Measurements from ENCODE around the gene PNLIPRP3. TPM values are rescaled to one million over a fixed set of nuclear protein-coding genes. Genes with fewer than 3 reads are reported as not detected.

PNLIPRP3 gene
- total and polyA plus RNA-seq, 5 donors from 2014 or later: not detected

GRCh38 chr10:116452338-116452720 is 24.7 kb downstream of the PNLIPRP3 start:
- Histone ChIP-seq H3K27me3 (ENCODE audit: control insufficient read depth, insufficient read depth, low read length) (no peaks in the 10 kb centered on the region), H3K4me3 (ENCODE audit: low read depth, low read length) (no peak overlapping the region), H3K27ac (ENCODE audit: insufficient read depth, low read length, poor library complexity, severe bottlenecking) (no peak overlapping the region), H3K4me1 (ENCODE audit: control insufficient read depth, insufficient read depth, low read length, poor library complexity, severe bottlenecking) (no peaks in the 10 kb centered on the region), H3K9me3 (ENCODE audit: control insufficient read depth in 2 of 2, low read length in 2 of 2) (no peaks in the 10 kb centered on the region), H3K36me3 (ENCODE audit: control insufficient read depth, insufficient read depth, low read length) (no peaks in the 10 kb centered on the region)
- Mint-ChIP-seq H3K4me3 (no peak overlapping the region), H3K4me1 (no peaks in the 10 kb centered on the region), H3K9me3 (peaks cover 0 to 7% (median 2%) of the 10 kb centered on the region in 7 donors), H3K27me3 (peaks cover under 1% of the 10 kb centered on the region), H3K36me3 (no peaks in the 10 kb centered on the region), H3K27ac (no peak overlapping the region)
- ATAC-seq (ENCODE audit: low read depth in 2 of 2) (no peak), DNase-seq (no peak)

GRCh38 chr10:116457488-116457887 is 29.8 kb downstream of the PNLIPRP3 start:
- no peak for ATAC-seq (ENCODE audit: low read depth in 2 of 2)
- Mint-ChIP-seq H3K27me3 (no peaks in the 10 kb centered on the region), H3K4me1 (no peaks in the 10 kb centered on the region), H3K9me3 (peaks cover 0 to 3% (median 0%) of the 10 kb centered on the region in 7 donors), H3K27ac (no peak overlapping the region), H3K4me3 (no peak overlapping the region), H3K36me3 (no peaks in the 10 kb centered on the region)
- H3K4me1 ChIP-seq (ENCODE audit: control insufficient read depth, insufficient read depth, low read length, poor library complexity, severe bottlenecking): no peaks in the 10 kb centered on the region
- DNase-seq: no peak
- no peaks in the 10 kb centered on the region for H3K36me3 ChIP-seq (ENCODE audit: control insufficient read depth, insufficient read depth, low read length)
- no peak overlapping the region for H3K4me3 ChIP-seq (ENCODE audit: low read depth, low read length)
- H3K27me3 ChIP-seq (ENCODE audit: control insufficient read depth, insufficient read depth, low read length): no peaks in the 10 kb centered on the region
- no peaks in the 10 kb centered on the region for H3K9me3 ChIP-seq (ENCODE audit: control insufficient read depth in 2 of 2, low read length in 2 of 2)
- no peak overlapping the region for H3K27ac ChIP-seq (ENCODE audit: insufficient read depth, low read length, poor library complexity, severe bottlenecking)

GRCh38 chr10:116460219-116460618 is 32.6 kb downstream of the PNLIPRP3 start:
- ATAC-seq (ENCODE audit: low read depth in 2 of 2) (no peak), DNase-seq (no peak)
- Mint-ChIP-seq H3K36me3 (no peaks in the 10 kb centered on the region), H3K4me1 (no peaks in the 10 kb centered on the region), H3K27ac (no peak overlapping the region), H3K27me3 (no peaks in the 10 kb centered on the region), H3K9me3 (peaks cover 0 to 3% (median 0%) of the 10 kb centered on the region in 7 donors), H3K4me3 (no peak overlapping the region)
- Histone ChIP-seq H3K4me1 (ENCODE audit: control insufficient read depth, insufficient read depth, low read length, poor library complexity, severe bottlenecking) (no peaks in the 10 kb centered on the region), H3K27ac (ENCODE audit: insufficient read depth, low read length, poor library complexity, severe bottlenecking) (no peak overlapping the region), H3K27me3 (ENCODE audit: control insufficient read depth, insufficient read depth, low read length) (no peaks in the 10 kb centered on the region), H3K4me3 (ENCODE audit: low read depth, low read length) (no peak overlapping the region), H3K36me3 (ENCODE audit: control insufficient read depth, insufficient read depth, low read length) (no peaks in the 10 kb centered on the region), H3K9me3 (ENCODE audit: control insufficient read depth in 2 of 2, low read length in 2 of 2) (no peaks in the 10 kb centered on the region)

- ATAC-seq (ENCODE audit: low read depth in 2 of 2): no peak
- Histone ChIP-seq H3K27ac (ENCODE audit: insufficient read depth, low read length, poor library complexity, severe bottlenecking) (no peak overlapping the region), H3K36me3 (ENCODE audit: control insufficient read depth, insufficient read depth, low read length) (no peaks in the 10 kb centered on the region), H3K4me1 (ENCODE audit: control insufficient read depth, insufficient read depth, low read length, poor library complexity, severe bottlenecking) (no peaks in the 10 kb centered on the region), H3K9me3 (ENCODE audit: control insufficient read depth in 2 of 2, low read length in 2 of 2) (no peaks in the 10 kb centered on the region), H3K27me3 (ENCODE audit: control insufficient read depth, insufficient read depth, low read length) (no peaks in the 10 kb centered on the region), H3K4me3 (ENCODE audit: low read depth, low read length) (no peak overlapping the region)
- H3K27ac Mint-ChIP-seq: no peak overlapping the region
- no peaks in the 10 kb centered on the region for H3K27me3 Mint-ChIP-seq
- no peak for DNase-seq
- H3K9me3 Mint-ChIP-seq: peaks cover 0 to 3% (median 0%) of the 10 kb centered on the region in 7 donors
- no peaks in the 10 kb centered on the region for H3K36me3 Mint-ChIP-seq
- no peaks in the 10 kb centered on the region for H3K4me1 Mint-ChIP-seq
- H3K4me3 Mint-ChIP-seq: no peak overlapping the region
Observed at GRCh38 chr10:116461680-116462079, 34.0 kb downstream of the PNLIPRP3 start.

- Mint-ChIP-seq H3K4me3 (no peak overlapping the region), H3K36me3 (no peaks in the 10 kb centered on the region), H3K9me3 (peaks cover 0 to 3% (median 0%) of the 10 kb centered on the region in 7 donors), H3K4me1 (no peaks in the 10 kb centered on the region), H3K27me3 (no peaks in the 10 kb centered on the region), H3K27ac (no peak overlapping the region)
- no peaks in the 10 kb centered on the region for H3K27me3 ChIP-seq (ENCODE audit: control insufficient read depth, insufficient read depth, low read length)
- H3K4me1 ChIP-seq (ENCODE audit: control insufficient read depth, insufficient read depth, low read length, poor library complexity, severe bottlenecking): no peaks in the 10 kb centered on the region
- no peaks in the 10 kb centered on the region for H3K9me3 ChIP-seq (ENCODE audit: control insufficient read depth in 2 of 2, low read length in 2 of 2)
- H3K36me3 ChIP-seq (ENCODE audit: control insufficient read depth, insufficient read depth, low read length): no peaks in the 10 kb centered on the region
- H3K27ac ChIP-seq (ENCODE audit: insufficient read depth, low read length, poor library complexity, severe bottlenecking): no peak overlapping the region
- no peak for ATAC-seq (ENCODE audit: low read depth in 2 of 2)
- no peak overlapping the region for H3K4me3 ChIP-seq (ENCODE audit: low read depth, low read length)
- no peak for DNase-seq
Observed at GRCh38 chr10:116464257-116464656, 36.6 kb downstream of the PNLIPRP3 start.

- H3K4me3 ChIP-seq (ENCODE audit: low read depth, low read length): no peak overlapping the region
- ATAC-seq (ENCODE audit: low read depth in 2 of 2): no peak
Observed at GRCh38 chr10:116465546-116465945, 37.9 kb downstream of the PNLIPRP3 start.

GRCh38 chr10:116466715-116467422 is 39.2 kb downstream of the PNLIPRP3 start:
- DNase-seq (no peak), ATAC-seq (ENCODE audit: low read depth in 2 of 2) (no peak)
- peaks cover 0 to 3% (median 0%) of the 10 kb centered on the region in 7 donors for H3K9me3 Mint-ChIP-seq
- H3K36me3 ChIP-seq (ENCODE audit: control insufficient read depth, insufficient read depth, low read length): no peaks in the 10 kb centered on the region
- H3K27ac ChIP-seq (ENCODE audit: insufficient read depth, low read length, poor library complexity, severe bottlenecking): no peak overlapping the region
- H3K27me3 ChIP-seq (ENCODE audit: control insufficient read depth, insufficient read depth, low read length): no peaks in the 10 kb centered on the region
- no peaks in the 10 kb centered on the region for H3K4me1 Mint-ChIP-seq
- no peak overlapping the region for H3K4me3 Mint-ChIP-seq
- H3K9me3 ChIP-seq (ENCODE audit: control insufficient read depth in 2 of 2, low read length in 2 of 2): no peaks in the 10 kb centered on the region
- no peak overlapping the region for H3K4me3 ChIP-seq (ENCODE audit: low read depth, low read length)
- no peaks in the 10 kb centered on the region for H3K27me3 Mint-ChIP-seq
- no peaks in the 10 kb centered on the region for H3K36me3 Mint-ChIP-seq
- H3K27ac Mint-ChIP-seq: no peak overlapping the region
- H3K4me1 ChIP-seq (ENCODE audit: control insufficient read depth, insufficient read depth, low read length, poor library complexity, severe bottlenecking): no peaks in the 10 kb centered on the region

More at GRCh38 chr10:116465546-116465945, 37.9 kb downstream of the PNLIPRP3 start:
- DNase-seq: no peak
- Mint-ChIP-seq H3K36me3 (no peaks in the 10 kb centered on the region), H3K4me1 (no peaks in the 10 kb centered on the region), H3K27me3 (no peaks in the 10 kb centered on the region), H3K4me3 (no peak overlapping the region), H3K9me3 (peaks cover 0 to 3% (median 0%) of the 10 kb centered on the region in 7 donors), H3K27ac (no peak overlapping the region)
- no peaks in the 10 kb centered on the region for H3K27me3 ChIP-seq (ENCODE audit: control insufficient read depth, insufficient read depth, low read length)
- no peak overlapping the region for H3K27ac ChIP-seq (ENCODE audit: insufficient read depth, low read length, poor library complexity, severe bottlenecking)
- no peaks in the 10 kb centered on the region for H3K4me1 ChIP-seq (ENCODE audit: control insufficient read depth, insufficient read depth, low read length, poor library complexity, severe bottlenecking)
- H3K36me3 ChIP-seq (ENCODE audit: control insufficient read depth, insufficient read depth, low read length): no peaks in the 10 kb centered on the region
- no peaks in the 10 kb centered on the region for H3K9me3 ChIP-seq (ENCODE audit: control insufficient read depth in 2 of 2, low read length in 2 of 2)

- no peaks in the 10 kb centered on the region for H3K36me3 Mint-ChIP-seq
Observed at GRCh38 chr10:116469437-116469836, 41.8 kb downstream of the PNLIPRP3 start.

More at GRCh38 chr10:116469437-116469836, 41.8 kb downstream of the PNLIPRP3 start:
- Histone ChIP-seq H3K27ac (ENCODE audit: insufficient read depth, low read length, poor library complexity, severe bottlenecking) (no peak overlapping the region), H3K27me3 (ENCODE audit: control insufficient read depth, insufficient read depth, low read length) (no peaks in the 10 kb centered on the region), H3K9me3 (ENCODE audit: control insufficient read depth in 2 of 2, low read length in 2 of 2) (no peaks in the 10 kb centered on the region), H3K4me1 (ENCODE audit: control insufficient read depth, insufficient read depth, low read length, poor library complexity, severe bottlenecking) (no peaks in the 10 kb centered on the region), H3K4me3 (ENCODE audit: low read depth, low read length) (no peak overlapping the region), H3K36me3 (ENCODE audit: control insufficient read depth, insufficient read depth, low read length) (no peaks in the 10 kb centered on the region)
- Mint-ChIP-seq H3K4me3 (no peak overlapping the region), H3K4me1 (no peaks in the 10 kb centered on the region), H3K9me3 (peaks cover 0 to 3% (median 0%) of the 10 kb centered on the region in 7 donors), H3K27me3 (no peaks in the 10 kb centered on the region), H3K27ac (no peak overlapping the region)
- no peak for DNase-seq
- ATAC-seq (ENCODE audit: low read depth in 2 of 2): no peak
